NCI-H226 (cell line): Measurements from ENCODE around the gene ALS2.
A peak's percentile ranks its signal among the peaks of the same experiment; 100 is the strongest.
"Not testable (repeated sequence)": the region's sequence is repeated elsewhere in the genome, so short reads cannot be mapped to it uniquely, and the experiment has no call there.

Experiments
- DNase-seq: peaks from one replicate; pipeline ENCODE4 v3.0.0-alpha.2; 2015

The ALS2 gene

GRCh38 chr2:201671205-201671604 is 109.5 kb downstream of the ALS2 start:
- DNase-seq: not testable (repeated sequence)

- no peak for DNase-seq
Observed at GRCh38 chr2:201669865-201670264, 110.9 kb downstream of the ALS2 start.

- DNase-seq: no peak
Observed at GRCh38 chr2:201668402-201668910, 112.3 kb downstream of the ALS2 start.

GRCh38 chr2:201664334-201664733 is 116.4 kb downstream of the ALS2 start:
- DNase-seq: no peak

GRCh38 chr2:201661366-201661765 is 119.4 kb downstream of the ALS2 start:
- DNase-seq: no peak

GRCh38 chr2:201660293-201660895 is 120.3 kb downstream of the ALS2 start:
- no peak for DNase-seq

- DNase-seq: no peak
Observed at GRCh38 chr2:201656740-201657139, 124.0 kb downstream of the ALS2 start.

GRCh38 chr2:201656102-201656501 is 124.6 kb downstream of the ALS2 start:
- DNase-seq: no peak

GRCh38 chr2:201654616-201655384 is 125.9 kb downstream of the ALS2 start:
- DNase-seq: peak; percentile 71

GRCh38 chr2:201653221-201653620 is 127.5 kb downstream of the ALS2 start:
- DNase-seq: no peak
